ENCODE results near the gene PRRX1.

The PRRX1 gene

GRCh38 chr1:170674239-170674638 is 10.3 kb downstream of the PRRX1 start:
- no peak overlapping the region for H3K27ac ChIP-seq (ENCODE audit: low read length)
- TF ChIP-seq CTCF (IDR thresholded peaks at IDR 0.05; ENCODE audit: low read depth, low read length) (no peak), EZH2phosphoT487 (IDR thresholded peaks at IDR 0.05; ENCODE audit: low read depth) (no peak)

DNA sequence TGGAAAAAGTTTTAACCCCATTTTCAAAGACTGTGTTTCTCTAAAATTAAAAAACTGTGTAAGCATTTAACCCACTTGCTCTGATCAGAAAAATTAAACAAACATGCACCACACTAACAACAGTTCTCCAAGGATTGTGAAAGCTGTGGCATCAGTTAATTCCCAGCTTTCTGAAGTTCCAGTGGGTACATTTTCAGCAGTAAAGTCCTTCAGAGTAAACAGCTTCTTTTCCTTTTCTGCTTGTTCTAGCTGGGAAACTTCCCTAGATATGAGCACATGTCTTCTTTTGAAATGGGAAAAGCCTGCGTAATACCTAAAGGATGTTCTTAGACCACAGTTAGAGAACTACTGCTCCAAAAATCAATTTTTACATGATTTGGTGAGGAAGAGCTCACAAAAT is 11.1 kb downstream of the PRRX1 start:
- H3K27ac ChIP-seq (ENCODE audit: low read length): no peak overlapping the region

More at GRCh38 chr1:170674239-170674638, 10.3 kb downstream of the PRRX1 start:
- Histone ChIP-seq H3K9me3 (ENCODE audit: insufficient read depth, low read length) (no peaks in the 10 kb centered on the region), H2AFZ (ENCODE audit: low read depth, low read length) (no peak overlapping the region), H4K20me1 (ENCODE audit: insufficient read depth, low read length) (no peaks in the 10 kb centered on the region), H3K79me2 (ENCODE audit: low read length) (no peaks in the 10 kb centered on the region), H3K4me2 (ENCODE audit: low read length) (no peak overlapping the region), H3K27me3 (ENCODE audit: low read depth, low read length) (no peaks in the 10 kb centered on the region), H3K36me3 (replicated peaks; ENCODE audit: low read depth, low read length) (no peaks in the 10 kb centered on the region), H3K4me1 (ENCODE audit: low read length) (no peaks in the 10 kb centered on the region), H3K4me3 (ENCODE audit: low read length) (no peak overlapping the region), H3K9ac (ENCODE audit: low read length) (no peak overlapping the region)

DNA sequence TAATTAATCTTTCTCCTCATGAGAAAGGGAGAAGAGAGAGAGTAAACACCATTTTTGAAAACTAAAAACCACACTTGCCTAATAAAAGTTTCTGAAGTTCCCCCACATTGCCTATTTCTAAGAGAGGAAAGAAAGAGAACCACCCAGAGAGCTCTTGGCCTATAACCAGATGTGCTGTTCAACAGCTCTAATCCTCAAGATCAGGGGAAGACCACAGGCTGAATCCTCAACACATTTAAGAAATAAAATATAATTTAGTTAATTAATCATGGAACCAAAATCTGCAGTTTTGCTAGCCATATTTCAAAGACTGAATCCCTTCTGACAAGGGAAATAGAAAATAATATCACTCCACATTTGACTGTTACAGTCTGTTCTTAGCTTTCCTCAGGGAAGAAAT is 11.9 kb downstream of the PRRX1 start:
- H3K4me3 ChIP-seq (ENCODE audit: low read length): no peak overlapping the region
- no peaks in the 10 kb centered on the region for H3K27me3 ChIP-seq (ENCODE audit: low read depth, low read length)
- H2AFZ ChIP-seq (ENCODE audit: low read depth, low read length): no peak overlapping the region
- no peaks in the 10 kb centered on the region for H3K9me3 ChIP-seq (ENCODE audit: insufficient read depth, low read length)
- H3K4me1 ChIP-seq (ENCODE audit: low read length): no peaks in the 10 kb centered on the region
- TF ChIP-seq EZH2phosphoT487 (IDR thresholded peaks at IDR 0.05; ENCODE audit: low read depth) (no peak), CTCF (IDR thresholded peaks at IDR 0.05; ENCODE audit: low read depth, low read length) (no peak)
- no peaks in the 10 kb centered on the region for H3K36me3 ChIP-seq (replicated peaks; ENCODE audit: low read depth, low read length)
- H3K9ac ChIP-seq (ENCODE audit: low read length): no peak overlapping the region
- H3K4me2 ChIP-seq (ENCODE audit: low read length): no peak overlapping the region
- no peaks in the 10 kb centered on the region for H4K20me1 ChIP-seq (ENCODE audit: insufficient read depth, low read length)
- H3K27ac ChIP-seq (ENCODE audit: low read length): no peak overlapping the region
- H3K79me2 ChIP-seq (ENCODE audit: low read length): no peaks in the 10 kb centered on the region

More for the DNA sequence above, 11.1 kb downstream of the PRRX1 start:
- no peak for TF ChIP-seq EZH2phosphoT487 (IDR thresholded peaks at IDR 0.05; ENCODE audit: low read depth)
- TF ChIP-seq CTCF (IDR thresholded peaks at IDR 0.05; ENCODE audit: low read depth, low read length): no peak
- no peaks in the 10 kb centered on the region for H3K4me1 ChIP-seq (ENCODE audit: low read length)
- no peaks in the 10 kb centered on the region for H3K9me3 ChIP-seq (ENCODE audit: insufficient read depth, low read length)
- H3K4me2 ChIP-seq (ENCODE audit: low read length): no peak overlapping the region
- no peak overlapping the region for H2AFZ ChIP-seq (ENCODE audit: low read depth, low read length)
- no peaks in the 10 kb centered on the region for H4K20me1 ChIP-seq (ENCODE audit: insufficient read depth, low read length)
- H3K36me3 ChIP-seq (replicated peaks; ENCODE audit: low read depth, low read length): no peaks in the 10 kb centered on the region
- no peak overlapping the region for H3K9ac ChIP-seq (ENCODE audit: low read length)
- H3K79me2 ChIP-seq (ENCODE audit: low read length): no peaks in the 10 kb centered on the region
- H3K27me3 ChIP-seq (ENCODE audit: low read depth, low read length): no peaks in the 10 kb centered on the region
- no peak overlapping the region for H3K4me3 ChIP-seq (ENCODE audit: low read length)

GRCh38 chr1:170676628-170677027 is 12.7 kb downstream of the PRRX1 start:
- Histone ChIP-seq H2AFZ (ENCODE audit: low read depth, low read length) (no peak overlapping the region), H3K4me1 (ENCODE audit: low read length) (no peaks in the 10 kb centered on the region), H3K9ac (ENCODE audit: low read length) (no peak overlapping the region), H3K27ac (ENCODE audit: low read length) (no peak overlapping the region), H3K4me2 (ENCODE audit: low read length) (no peak overlapping the region), H3K27me3 (ENCODE audit: low read depth, low read length) (no peaks in the 10 kb centered on the region), H3K79me2 (ENCODE audit: low read length) (no peaks in the 10 kb centered on the region), H3K4me3 (ENCODE audit: low read length) (no peak overlapping the region), H3K9me3 (ENCODE audit: insufficient read depth, low read length) (no peaks in the 10 kb centered on the region), H4K20me1 (ENCODE audit: insufficient read depth, low read length) (no peaks in the 10 kb centered on the region), H3K36me3 (replicated peaks; ENCODE audit: low read depth, low read length) (no peaks in the 10 kb centered on the region)
- TF ChIP-seq CTCF (IDR thresholded peaks at IDR 0.05; ENCODE audit: low read depth, low read length): no peak
- no peak for TF ChIP-seq EZH2phosphoT487 (IDR thresholded peaks at IDR 0.05; ENCODE audit: low read depth)

Data from OCI-LY3 (cell line).